Heart left ventricle (tissue), 13 donors: Measurements from ENCODE around the gene CCDC148.

Source experiments
- POLR2A ChIP-seq, 2 donors: fragments of 450-650 bp; IDR thresholded peaks; one replicate each; pipeline ENCODE4 v1.6.1; 2017; ENCODE audit warnings: antibody characterized with exemption in 2 of 2, mild to moderate bottlenecking in 2 of 2, moderate library complexity in 2 of 2
- TF ChIP-seq, protein P1 (sequence below), 12 donors: fragments of 200-600 bp; sonication (generic) in 4 of 12; IDR thresholded peaks; one replicate each; pipeline versions ENCODE4 v1.5.0 to v1.8.0; 2018 to 2022; ENCODE audit warnings: antibody characterized with exemption in 12 of 12, mild to moderate bottlenecking in 5 of 12
- donor health status: ischemic (EF 13 %, LVEDD 7.1; RV severe dilation, severe dysfunction).
- donor health status: DM: no; HTN: yes; CAD: no.
- donor health status: DM: no; HTN: no; CAD: no.
- donor health status: ischemic (EF 25% LVEDD 6.9; RV normal size, moderate dysfunction).
- donor health status: ischemic (EF 25% LVEDD 5.7; RV mildly dilated, moderate dysfunction).
- donor health status: ischemic (EF 35%, LVEDD 5.7; RV mildly dilated, moderate dysfunction).
- donor health status: nonischemic (EF 11% LVEDD 7.7; RV severe dilation, severe dysfunction).
- donor health status: DM: yes; HTN: yes; CAD: no.
- donor health status: PGD.
- donor health status: ischemic (EF 29% LVEDD 5.4; RV normal size, mild dysfunction).
- donor health status: nonischemic (EF 23%, LVEDD 6.1; RV moderate dilation, normal function).

DNA sequence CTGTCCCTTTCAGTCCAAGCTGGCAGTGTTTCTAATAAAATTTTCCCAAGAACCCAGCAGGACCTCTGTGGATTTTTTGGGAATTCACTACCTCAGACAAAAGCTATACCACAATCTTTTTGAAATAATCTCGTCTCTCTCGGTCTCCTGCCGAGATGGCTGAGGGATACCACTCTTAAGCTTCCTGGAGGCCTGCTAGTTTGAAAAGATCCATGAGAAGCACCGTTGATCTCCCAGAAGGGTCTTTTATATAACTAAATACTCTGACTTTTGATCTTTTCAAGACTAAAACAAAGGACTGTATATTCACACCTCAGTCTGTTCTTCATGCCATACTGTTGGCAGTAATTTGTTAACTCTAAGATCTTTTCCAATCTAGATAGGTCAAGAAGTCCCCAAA lies 213.2 kb downstream of the CCDC148 start:
- TF ChIP-seq, protein P1, sequence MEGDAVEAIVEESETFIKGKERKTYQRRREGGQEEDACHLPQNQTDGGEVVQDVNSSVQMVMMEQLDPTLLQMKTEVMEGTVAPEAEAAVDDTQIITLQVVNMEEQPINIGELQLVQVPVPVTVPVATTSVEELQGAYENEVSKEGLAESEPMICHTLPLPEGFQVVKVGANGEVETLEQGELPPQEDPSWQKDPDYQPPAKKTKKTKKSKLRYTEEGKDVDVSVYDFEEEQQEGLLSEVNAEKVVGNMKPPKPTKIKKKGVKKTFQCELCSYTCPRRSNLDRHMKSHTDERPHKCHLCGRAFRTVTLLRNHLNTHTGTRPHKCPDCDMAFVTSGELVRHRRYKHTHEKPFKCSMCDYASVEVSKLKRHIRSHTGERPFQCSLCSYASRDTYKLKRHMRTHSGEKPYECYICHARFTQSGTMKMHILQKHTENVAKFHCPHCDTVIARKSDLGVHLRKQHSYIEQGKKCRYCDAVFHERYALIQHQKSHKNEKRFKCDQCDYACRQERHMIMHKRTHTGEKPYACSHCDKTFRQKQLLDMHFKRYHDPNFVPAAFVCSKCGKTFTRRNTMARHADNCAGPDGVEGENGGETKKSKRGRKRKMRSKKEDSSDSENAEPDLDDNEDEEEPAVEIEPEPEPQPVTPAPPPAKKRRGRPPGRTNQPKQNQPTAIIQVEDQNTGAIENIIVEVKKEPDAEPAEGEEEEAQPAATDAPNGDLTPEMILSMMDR (IDR thresholded peaks at IDR 0.05): no peak
- TF ChIP-seq POLR2A (IDR thresholded peaks at IDR 0.05): no peak
